IMR-90 (cell line): ENCODE results near the gene CH25H. TPM values are rescaled to one million over a fixed set of nuclear protein-coding genes. Genes with fewer than 3 reads are reported as not detected.

Experiments
- ATAC-seq: fragments of 200-7000 bp; cut with Tn5 transposase; 2 replicates; pipeline ENCODE4 v1.9.1; 2020; ENCODE audit warnings: low read depth, mild to moderate bottlenecking, moderate library complexity
- BruUV-seq: library from RNA; stranded (reverse); fragments of 400-500 nt; replicated peaks from 2 replicates; lab custom pipeline; 2021; lab: Mats Ljungman, UMichigan
- CTCF ChIA-PET: fragments of 300-600 bp; formaldehyde crosslinking; extraction: SDS; loops from one replicate; lab custom pipeline; 2021; ENCODE audit warnings: antibody characterized with exemption; lab: Yijun Ruan, JAX
- POLR2A ChIA-PET: fragments of 300-600 bp; sonication (Branson Sonifier 250); formaldehyde crosslinking; loops from one replicate; lab custom pipeline; 2022; ENCODE audit warnings: antibody characterized with exemption; ENCODE audit not compliant: unreplicated experiment; lab: Charles Lee
- DNase-seq: peaks from one replicate; pipeline ENCODE4 v3.0.0; 2013
- H2AFZ ChIP-seq: replicated peaks from 2 replicates; pipeline ENCODE3; 2013; ENCODE audit warnings: low read length, mild to moderate bottlenecking; ENCODE audit not compliant: poor library complexity
- H2AK5ac ChIP-seq: 2 replicates; pipeline ENCODE4 v1.6.1; 2013; ENCODE audit warnings: low read depth, low read length, inconsistent platforms
- H2AK9ac ChIP-seq: replicated peaks from 2 replicates; pipeline ENCODE3; 2013; ENCODE audit warnings: mild to moderate bottlenecking, low read depth, low read length, moderate library complexity; ENCODE audit not compliant: poor library complexity
- H2BK120ac ChIP-seq: 2 replicates; pipeline ENCODE4 v1.6.1; 2013; ENCODE audit warnings: low read depth, low read length, inconsistent platforms
- H2BK15ac ChIP-seq: 3 replicates; pipeline ENCODE4 v1.6.1; 2013; ENCODE audit warnings: low read depth, low read length, inconsistent platforms
- H2BK20ac ChIP-seq: 2 replicates; pipeline ENCODE4 v1.6.1; 2013; ENCODE audit warnings: low read depth, mild to moderate bottlenecking, inconsistent platforms, low read length, moderate library complexity
- H2BK5ac ChIP-seq: 2 replicates; pipeline ENCODE4 v1.6.1; 2013; ENCODE audit warnings: mild to moderate bottlenecking, low read depth, low read length, inconsistent platforms; ENCODE audit not compliant: poor library complexity, severe bottlenecking
- H3K14ac ChIP-seq: replicated peaks from 2 replicates; pipeline ENCODE4 v1.6.1; 2013; ENCODE audit warnings: low read depth, low read length, inconsistent platforms
- H3K18ac ChIP-seq: 2 replicates; pipeline ENCODE4 v1.6.1; 2013; ENCODE audit warnings: low read depth, low read length, control low read depth
- H3K23ac ChIP-seq: 2 replicates; pipeline ENCODE4 v1.6.1; 2013; ENCODE audit warnings: low read depth, low read length, inconsistent platforms
- H3K27ac ChIP-seq: 2 replicates; pipeline ENCODE4 v1.5.1; 2013; ENCODE audit warnings: mild to moderate bottlenecking, control low read depth, low read length; ENCODE audit not compliant: insufficient read depth
- H3K27me3 ChIP-seq: 2 replicates; pipeline ENCODE4 v1.6.1; 2013; ENCODE audit warnings: low read length; ENCODE audit not compliant: control insufficient read depth, insufficient read depth
- H3K36me3 ChIP-seq: 2 replicates; pipeline ENCODE4 v1.6.1; 2013; ENCODE audit warnings: low read length, mixed read lengths; ENCODE audit not compliant: control insufficient read depth, insufficient read depth
- H3K4ac ChIP-seq: 2 replicates; pipeline ENCODE4 v1.6.1; 2013; ENCODE audit warnings: low read depth, low read length, inconsistent platforms
- H3K4me1 ChIP-seq: 2 replicates; pipeline ENCODE4 v1.6.1; 2013; ENCODE audit warnings: low read length, mixed read lengths; ENCODE audit not compliant: control insufficient read depth, insufficient read depth
- H3K4me2 ChIP-seq: 2 replicates; pipeline ENCODE4 v1.6.1; 2013; ENCODE audit warnings: low read depth, mild to moderate bottlenecking, control low read depth, low read length, moderate library complexity
- H3K4me3 ChIP-seq: 2 replicates; pipeline ENCODE4 v1.5.1; 2013; ENCODE audit warnings: low read depth, mild to moderate bottlenecking, control low read depth, low read length, moderate library complexity; ENCODE audit not compliant: insufficient read depth
- H3K56ac ChIP-seq: 2 replicates; pipeline ENCODE4 v1.6.1; 2013; ENCODE audit warnings: low read length, inconsistent platforms; ENCODE audit not compliant: insufficient read depth; ENCODE audit errors: extremely low read depth
- H3K79me1 ChIP-seq, 2 experiments: 2 replicates each; pipeline ENCODE4 v1.6.1; 2013; ENCODE audit warnings: low read length in 2 of 2, inconsistent platforms in 1 of 2, low read depth in 1 of 2
- H3K9ac ChIP-seq: 2 replicates; pipeline ENCODE4 v1.6.1; 2013; ENCODE audit warnings: low read depth, low read length, control low read depth
- H3K9me1 ChIP-seq: 2 replicates; pipeline ENCODE4 v1.6.1; 2013; ENCODE audit warnings: low read length, inconsistent platforms; ENCODE audit not compliant: insufficient read depth
- H3K9me3 ChIP-seq: 2 replicates; pipeline ENCODE4 v1.6.1; 2013; ENCODE audit warnings: low read length; ENCODE audit not compliant: control insufficient read depth, insufficient read depth
- H4K20me1 ChIP-seq: 2 replicates; pipeline ENCODE4 v1.6.1; 2013; ENCODE audit warnings: low read length, inconsistent platforms; ENCODE audit not compliant: insufficient read depth
- H4K5ac ChIP-seq: 2 replicates; pipeline ENCODE4 v1.6.1; 2013; ENCODE audit warnings: mild to moderate bottlenecking, low read depth, low read length, control low read depth
- H4K8ac ChIP-seq, 2 experiments: 2 replicates each; pipeline ENCODE4 v1.6.1; 2013; ENCODE audit warnings: low read depth in 2 of 2, low read length in 2 of 2, control low read depth in 1 of 2, inconsistent platforms in 1 of 2
- H4K91ac ChIP-seq: 2 replicates; pipeline ENCODE4 v1.6.1; 2013; ENCODE audit warnings: low read depth, low read length, inconsistent platforms; ENCODE audit not compliant: insufficient read depth
- BHLHE40 ChIP-seq: fragments of 150-350 bp; IDR thresholded peaks from 2 replicates; pipeline ENCODE4 v1.6.1; 2016; ENCODE audit warnings: mild to moderate bottlenecking, low read depth, low read length
- CEBPB ChIP-seq: IDR thresholded peaks from 2 replicates; pipeline ENCODE4 v1.6.1; 2012; ENCODE audit warnings: low read depth, low read length, improper control_type of control experiment
- CHD1 ChIP-seq: IDR thresholded peaks from 2 replicates; pipeline ENCODE4 v1.6.1; 2012; ENCODE audit warnings: low read depth, low read length, improper control_type of control experiment
- ELK1 ChIP-seq: fragments of 150-350 bp; IDR thresholded peaks from 2 replicates; pipeline ENCODE4 v1.6.1; 2016; ENCODE audit warnings: low read depth, mild to moderate bottlenecking, low read length, moderate library complexity, borderline replicate concordance
- FOS ChIP-seq: fragments of 150-350 bp; IDR thresholded peaks from 2 replicates; pipeline ENCODE4 v1.6.1; 2016; ENCODE audit warnings: low read depth, low read length
- MAFK ChIP-seq: IDR thresholded peaks from 2 replicates; pipeline ENCODE4 v1.6.1; 2012; ENCODE audit warnings: low read depth, low read length, improper control_type of control experiment
- MAZ ChIP-seq: IDR thresholded peaks from 2 replicates; pipeline ENCODE4 v1.6.1; 2012; ENCODE audit warnings: low read depth, mild to moderate bottlenecking, low read length, improper control_type of control experiment, moderate library complexity, borderline replicate concordance
- MXI1 ChIP-seq: IDR thresholded peaks from 2 replicates; pipeline ENCODE4 v1.6.1; 2012; ENCODE audit warnings: low read depth, mild to moderate bottlenecking, low read length, moderate library complexity, borderline replicate concordance
- POLR2A ChIP-seq: IDR thresholded peaks from 2 replicates; pipeline ENCODE4 v1.6.1; 2012; ENCODE audit warnings: mild to moderate bottlenecking, low read depth, low read length
- RAD21 ChIP-seq: IDR thresholded peaks from 2 replicates; pipeline ENCODE4 v1.6.1; 2012; ENCODE audit warnings: low read length, improper control_type of control experiment
- RFX5 ChIP-seq: IDR thresholded peaks from 2 replicates; pipeline ENCODE4 v1.8.0; 2012; ENCODE audit warnings: low read depth, mild to moderate bottlenecking, low read length, moderate library complexity
- SMC3 ChIP-seq: fragments of 150-350 bp; IDR thresholded peaks from 2 replicates; pipeline ENCODE4 v1.6.1; 2016; ENCODE audit warnings: low read depth, mild to moderate bottlenecking, antibody characterized with exemption, low read length, moderate library complexity
- WGBS, 2 experiments: methylation state at CpG; one replicate each; pipeline versions ENCODE4 v1.1.5 to v1.1.7; 2013; ENCODE audit warnings: missing lambda C conversion rate in 2 of 2; ENCODE audit not compliant: insufficient read length in 1 of 2; ENCODE audit errors: extremely low coverage in 2 of 2; 5-methylcytosine and 5-hydroxymethylcytosine counted together
- dilution Hi-C: fragments of 300-500 bp; cut with HindIII; formaldehyde crosslinking; loops from one replicate; pipeline ENCODE4 v1.14.3; 2018; ENCODE audit warnings: low sequenced_read_pairs; ENCODE audit not compliant: unreplicated experiment
- in situ Hi-C: fragments of 300-500 bp; cut with MboI; formaldehyde crosslinking; loops from 3 replicates; pipeline ENCODE4 v1.14.3; 2019; ENCODE audit warnings: low sequenced_read_pairs, inconsistent platforms, mixed read lengths
- intact Hi-C: fragments of 100-400 bp; cut with micrococcal nuclease; formaldehyde crosslinking; loops from 2 replicates; pipeline ENCODE4 v1.10.0; 2022
- polyA plus RNA-seq, 3 experiments: library from polyadenylated mRNA; depleted of rRNA; stranded (reverse); fragments of >200 nt; gene quantifications; 2 replicates each; pipeline ENCODE4 v1.2.3, GENCODE V29; 2012; ENCODE audit warnings: low replicate concordance in 1 of 3
- total RNA-seq: library from RNA; depleted of rRNA; stranded (reverse); fragments of >200 nt; gene quantifications from 2 replicates; pipeline ENCODE4 v1.2.3, GENCODE V29; 2012
- TF ChIP-seq, protein P1 (sequence below): fragments of 150-350 bp; IDR thresholded peaks from 2 replicates; pipeline ENCODE4 v1.6.1; 2017; ENCODE audit warnings: mild to moderate bottlenecking, antibody characterized with exemption, low read length, low read depth
- TF ChIP-seq, protein P2 (sequence below): conservative IDR thresholded peaks from 2 replicates; pipeline ENCODE4 v1.5.1; 2012; ENCODE audit warnings: mild to moderate bottlenecking, low read depth, low read length, improper control_type of control experiment

CH25H gene
- total and polyA plus RNA-seq, 2 of the 4 experiments (the other 2 are of a cell fraction), result 0.12 to 0.18 TPM

GRCh38 chr10:89235073-89235798 lies 28.1 kb upstream of the CH25H start:
- no peak overlapping the region for H2BK15ac ChIP-seq
- H2AK9ac ChIP-seq, result no peak overlapping the region
- no peak overlapping the region for H3K27ac ChIP-seq
- no peak overlapping the region for H4K8ac ChIP-seq
- H4K91ac ChIP-seq, result no peak overlapping the region
- H3K4me3 ChIP-seq, result no peak overlapping the region
- WGBS, 2 experiments, result 60% methylated on average over 1 of the region's 12 CpGs; no CpG with 5 or more reads in 1 of the 2 experiments
- H3K4ac ChIP-seq, result no peak overlapping the region
- H3K18ac ChIP-seq, result no peak overlapping the region
- peaks cover 5% of the 10 kb centered on the region; the same call in 1 of the 2 replicates for H3K9me1 ChIP-seq
- dilution Hi-C loops (no loop called here), intact Hi-C loops (no loop called here), in situ Hi-C loops (no loop called here)
- no peak overlapping the region for H2AK5ac ChIP-seq
- H3K14ac ChIP-seq, result no peak overlapping the region
- no peak overlapping the region for H3K23ac ChIP-seq
- no peaks in the 10 kb centered on the region for H3K27me3 ChIP-seq
- TF ChIP-seq RFX5 (no peak), CHD1 (no peak), POLR2A (no peak), CEBPB (no peak), SMC3 (no peak), FOS (no peak), MAFK (no peak), BHLHE40 (no peak), RAD21 (no peak), MXI1 (no peak), MAZ (no peak), ELK1 (no peak)
- TF ChIP-seq, protein P1, sequence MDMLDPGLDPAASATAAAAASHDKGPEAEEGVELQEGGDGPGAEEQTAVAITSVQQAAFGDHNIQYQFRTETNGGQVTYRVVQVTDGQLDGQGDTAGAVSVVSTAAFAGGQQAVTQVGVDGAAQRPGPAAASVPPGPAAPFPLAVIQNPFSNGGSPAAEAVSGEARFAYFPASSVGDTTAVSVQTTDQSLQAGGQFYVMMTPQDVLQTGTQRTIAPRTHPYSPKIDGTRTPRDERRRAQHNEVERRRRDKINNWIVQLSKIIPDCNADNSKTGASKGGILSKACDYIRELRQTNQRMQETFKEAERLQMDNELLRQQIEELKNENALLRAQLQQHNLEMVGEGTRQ, result no peak
- TF ChIP-seq, protein P2, sequence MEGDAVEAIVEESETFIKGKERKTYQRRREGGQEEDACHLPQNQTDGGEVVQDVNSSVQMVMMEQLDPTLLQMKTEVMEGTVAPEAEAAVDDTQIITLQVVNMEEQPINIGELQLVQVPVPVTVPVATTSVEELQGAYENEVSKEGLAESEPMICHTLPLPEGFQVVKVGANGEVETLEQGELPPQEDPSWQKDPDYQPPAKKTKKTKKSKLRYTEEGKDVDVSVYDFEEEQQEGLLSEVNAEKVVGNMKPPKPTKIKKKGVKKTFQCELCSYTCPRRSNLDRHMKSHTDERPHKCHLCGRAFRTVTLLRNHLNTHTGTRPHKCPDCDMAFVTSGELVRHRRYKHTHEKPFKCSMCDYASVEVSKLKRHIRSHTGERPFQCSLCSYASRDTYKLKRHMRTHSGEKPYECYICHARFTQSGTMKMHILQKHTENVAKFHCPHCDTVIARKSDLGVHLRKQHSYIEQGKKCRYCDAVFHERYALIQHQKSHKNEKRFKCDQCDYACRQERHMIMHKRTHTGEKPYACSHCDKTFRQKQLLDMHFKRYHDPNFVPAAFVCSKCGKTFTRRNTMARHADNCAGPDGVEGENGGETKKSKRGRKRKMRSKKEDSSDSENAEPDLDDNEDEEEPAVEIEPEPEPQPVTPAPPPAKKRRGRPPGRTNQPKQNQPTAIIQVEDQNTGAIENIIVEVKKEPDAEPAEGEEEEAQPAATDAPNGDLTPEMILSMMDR, result no peak
- no peak overlapping the region for H3K4me2 ChIP-seq
- H2BK5ac ChIP-seq, result no peak overlapping the region
- no peak overlapping the region for H2BK20ac ChIP-seq
- no TSS peak for BruUV-seq
- no peak overlapping the region for H3K9ac ChIP-seq
- no peaks in the 10 kb centered on the region for H3K79me1 ChIP-seq
- H4K5ac ChIP-seq, result no peak overlapping the region
- H4K20me1 ChIP-seq, result no peaks in the 10 kb centered on the region
- H3K9me3 ChIP-seq, result no peaks in the 10 kb centered on the region
- no peak for DNase-seq
- H3K56ac ChIP-seq, result no peak overlapping the region
- H3K36me3 ChIP-seq, result no peaks in the 10 kb centered on the region
- ChIA-PET CTCF (no interaction called here), POLR2A (no interaction called here)
- H3K4me1 ChIP-seq, result no peaks in the 10 kb centered on the region
- H2BK120ac ChIP-seq, result no peak overlapping the region
- H2AFZ ChIP-seq, result no peak overlapping the region
- ATAC-seq, result no peak
